GM12801 (cell line): ENCODE measurements around the gene MRPS2.

Source experiments
- TF ChIP-seq, protein P1 (sequence below): IDR thresholded peaks from one replicate; pipeline ENCODE4 v1.5.1; 2011; ENCODE audit warnings: control low read depth; ENCODE audit not compliant: insufficient read length; ENCODE audit errors: extremely low read depth

Gene MRPS2

DNA sequence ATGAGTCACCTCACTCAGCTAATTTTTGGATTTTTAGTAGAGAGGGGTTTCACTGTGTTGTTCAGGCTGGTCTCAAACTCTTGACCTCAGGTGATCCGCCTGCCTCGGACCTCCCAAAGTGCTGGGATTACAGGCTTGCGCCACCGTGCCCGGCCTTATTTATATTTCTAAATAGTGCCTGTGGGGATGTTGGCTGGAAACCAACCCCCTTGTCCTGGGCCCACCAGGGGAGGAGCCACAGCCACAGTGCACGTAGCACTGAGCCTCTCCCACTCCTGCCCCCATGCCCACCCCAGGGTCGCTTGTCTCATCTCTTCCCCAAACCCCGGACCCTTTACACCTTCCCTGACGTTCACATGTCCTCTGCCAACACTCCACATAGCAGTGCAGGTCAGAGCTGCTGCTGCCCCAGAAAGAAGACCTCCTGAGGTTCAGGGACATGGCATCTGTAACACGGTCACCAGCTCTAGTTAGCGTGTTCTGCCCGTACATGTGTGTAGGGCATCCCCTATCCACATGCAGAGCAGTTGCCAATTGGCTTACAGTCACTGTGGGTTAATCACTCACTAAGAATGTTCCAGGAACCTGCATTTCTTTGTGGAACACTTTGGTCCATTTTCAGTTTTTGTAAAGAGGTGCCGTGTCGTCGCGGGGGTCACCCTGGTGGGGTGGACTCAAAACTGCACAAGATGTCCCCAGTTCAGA is 10.2 kb upstream of the MRPS2 start:
- TF ChIP-seq, protein P1, sequence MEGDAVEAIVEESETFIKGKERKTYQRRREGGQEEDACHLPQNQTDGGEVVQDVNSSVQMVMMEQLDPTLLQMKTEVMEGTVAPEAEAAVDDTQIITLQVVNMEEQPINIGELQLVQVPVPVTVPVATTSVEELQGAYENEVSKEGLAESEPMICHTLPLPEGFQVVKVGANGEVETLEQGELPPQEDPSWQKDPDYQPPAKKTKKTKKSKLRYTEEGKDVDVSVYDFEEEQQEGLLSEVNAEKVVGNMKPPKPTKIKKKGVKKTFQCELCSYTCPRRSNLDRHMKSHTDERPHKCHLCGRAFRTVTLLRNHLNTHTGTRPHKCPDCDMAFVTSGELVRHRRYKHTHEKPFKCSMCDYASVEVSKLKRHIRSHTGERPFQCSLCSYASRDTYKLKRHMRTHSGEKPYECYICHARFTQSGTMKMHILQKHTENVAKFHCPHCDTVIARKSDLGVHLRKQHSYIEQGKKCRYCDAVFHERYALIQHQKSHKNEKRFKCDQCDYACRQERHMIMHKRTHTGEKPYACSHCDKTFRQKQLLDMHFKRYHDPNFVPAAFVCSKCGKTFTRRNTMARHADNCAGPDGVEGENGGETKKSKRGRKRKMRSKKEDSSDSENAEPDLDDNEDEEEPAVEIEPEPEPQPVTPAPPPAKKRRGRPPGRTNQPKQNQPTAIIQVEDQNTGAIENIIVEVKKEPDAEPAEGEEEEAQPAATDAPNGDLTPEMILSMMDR = no peak

DNA sequence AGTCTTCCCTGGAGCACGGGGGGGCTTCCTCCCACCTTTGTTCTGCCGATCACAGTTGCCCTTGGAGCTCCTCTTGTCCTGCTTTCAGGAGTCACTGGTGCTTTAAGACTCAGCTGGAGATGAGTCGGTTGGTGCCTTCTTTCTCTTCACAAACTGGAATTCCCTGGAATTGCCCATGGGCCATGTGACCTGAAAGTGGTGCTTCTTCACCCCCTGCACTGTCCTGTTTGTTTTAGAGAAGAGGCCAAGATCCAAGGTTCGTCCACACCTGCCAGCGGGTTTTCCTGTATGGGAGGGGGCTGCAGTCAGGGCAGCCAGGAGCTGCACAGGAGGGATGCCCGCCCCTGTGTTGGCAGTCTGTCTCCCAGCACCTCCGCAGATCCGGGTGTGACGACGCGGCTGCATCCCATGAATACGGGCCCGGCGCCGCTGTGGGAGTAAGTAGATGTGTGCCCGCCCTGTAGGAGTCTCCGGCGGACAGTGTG is 9.5 kb upstream of the MRPS2 start:
- TF ChIP-seq, protein P1 = no peak

DNA sequence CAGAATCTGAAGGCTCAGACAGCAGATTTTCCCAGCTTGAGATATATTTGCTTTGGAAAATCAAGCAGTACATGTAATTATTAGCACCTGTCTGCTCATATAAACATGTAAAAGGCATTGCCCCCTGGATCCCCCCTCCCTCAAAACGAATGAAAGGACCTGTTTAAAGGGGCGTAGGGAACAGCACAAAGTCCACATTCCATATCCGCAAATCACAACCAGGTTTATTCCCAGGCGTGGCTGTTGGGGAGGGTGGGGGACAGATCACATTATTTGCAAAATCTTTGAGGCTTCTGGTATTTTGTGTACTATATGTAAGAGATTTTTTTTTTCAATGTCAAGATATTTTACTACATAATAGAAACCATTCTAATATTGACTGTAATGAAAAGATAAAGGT is 8.7 kb upstream of the MRPS2 start:
- TF ChIP-seq, protein P1 = no peak

DNA sequence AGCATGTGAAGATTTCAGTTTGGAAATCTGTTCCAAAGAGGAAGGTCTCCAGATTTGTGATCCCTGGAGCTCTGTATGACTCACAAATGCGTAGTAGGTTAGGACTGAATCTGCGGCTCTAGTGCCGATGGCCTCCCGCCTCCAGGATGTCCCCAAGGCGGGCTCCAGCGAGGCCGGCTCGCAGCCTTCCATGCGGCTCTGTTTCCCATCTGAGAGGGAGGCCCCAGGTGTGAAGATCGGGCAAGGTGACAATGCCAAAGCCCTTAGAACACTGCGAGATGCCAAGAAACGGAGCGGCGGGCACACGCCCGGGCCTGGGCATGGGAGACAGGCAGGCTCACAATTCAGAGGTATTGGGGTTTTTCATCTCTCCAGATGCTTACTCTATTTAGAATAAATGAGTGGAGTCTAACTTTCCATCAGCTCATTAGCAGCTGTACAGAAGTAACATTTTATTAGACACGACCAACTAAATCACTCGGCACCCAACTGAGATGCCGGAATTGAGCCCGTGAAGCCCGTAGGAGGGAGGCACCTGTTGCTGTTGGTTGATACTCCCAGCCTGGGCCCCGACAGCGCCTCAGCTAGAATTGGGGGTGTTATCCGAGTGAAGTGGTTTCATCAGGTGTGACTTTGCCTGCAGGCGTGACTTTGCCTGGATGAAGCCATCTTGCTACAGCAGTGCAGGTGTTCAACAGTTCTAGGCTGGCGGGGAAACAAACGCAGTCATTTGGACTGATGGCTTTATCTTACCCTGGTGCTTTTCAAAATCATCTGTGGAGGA is 7.4 kb upstream of the MRPS2 start:
- TF ChIP-seq, protein P1 = no peak

DNA sequence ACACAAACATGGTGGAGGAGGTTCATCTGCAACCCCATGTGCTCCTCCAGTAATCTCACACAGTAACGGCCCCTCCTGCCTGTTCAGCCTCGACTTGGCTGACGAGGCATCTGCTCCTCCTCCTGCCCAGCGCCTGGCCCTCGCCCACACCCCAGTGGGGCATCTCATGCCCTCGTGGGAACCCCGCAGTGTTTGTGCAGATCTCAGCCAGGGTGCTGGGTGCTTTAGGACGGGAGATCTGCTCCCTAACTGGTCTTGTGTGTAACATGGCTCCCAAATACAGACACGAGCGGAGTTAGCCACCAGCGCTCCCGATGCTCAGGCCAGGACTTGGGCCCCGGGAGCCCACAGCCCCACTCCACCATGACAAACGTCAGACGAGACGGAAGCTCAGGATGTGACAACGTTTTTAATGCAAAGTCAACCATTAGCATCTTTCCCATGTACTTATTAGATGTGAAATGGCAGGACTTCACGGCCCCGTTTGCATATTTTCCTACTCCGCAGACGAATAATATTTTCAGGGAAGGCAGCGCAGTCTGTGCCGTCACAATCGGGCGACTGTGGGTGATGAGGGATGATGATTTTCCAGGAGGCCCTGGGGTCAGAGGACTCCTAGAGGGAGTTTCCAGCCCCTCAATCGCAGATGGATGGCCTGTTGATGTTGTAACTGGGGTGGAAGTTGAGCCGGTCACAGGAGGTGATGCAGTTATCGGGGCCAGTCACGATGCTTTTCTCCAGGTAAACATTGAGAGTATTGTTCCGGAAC is 5.5 kb upstream of the MRPS2 start:
- TF ChIP-seq, protein P1 = no peak

DNA sequence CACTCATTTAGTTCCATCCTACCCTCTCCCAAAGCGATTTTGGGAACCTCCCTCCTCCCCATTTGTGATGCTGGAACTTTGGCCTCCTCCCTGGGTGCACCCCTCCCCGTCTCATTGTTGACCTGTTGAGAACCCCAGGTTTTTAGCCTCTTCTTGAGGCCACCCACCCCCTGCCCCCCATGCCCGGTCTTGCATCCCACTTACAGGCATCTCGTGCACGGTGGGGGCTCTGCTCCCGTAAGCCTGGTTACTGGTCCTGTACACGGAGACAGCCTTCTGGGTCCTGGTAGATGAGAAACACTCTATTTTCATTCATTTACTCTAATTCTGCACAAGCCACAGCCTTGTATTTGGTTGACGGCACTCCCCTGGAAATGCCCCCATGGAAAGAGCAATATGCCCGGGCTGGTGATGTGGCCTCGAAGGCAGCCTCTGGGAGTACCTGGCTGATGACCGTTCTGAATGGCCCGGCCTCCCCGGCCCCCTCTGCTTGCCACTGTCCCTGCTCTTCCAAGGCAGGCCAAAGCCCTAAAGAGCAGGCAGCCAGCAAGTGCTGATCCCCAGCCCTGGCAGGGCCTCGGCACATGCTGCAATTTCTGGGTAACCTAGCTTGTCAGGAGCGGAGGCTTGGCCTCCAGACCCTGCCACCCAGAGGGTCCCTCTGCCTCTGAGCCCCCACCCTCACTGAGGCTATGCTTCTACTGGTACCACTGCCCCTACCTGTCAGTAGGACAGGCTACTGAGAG is 1.9 kb upstream of the MRPS2 start:
- TF ChIP-seq, protein P1 = no peak
